H54 (cell line): ENCODE results near the gene SNRNP200.

Experiments used
- DNase-seq: peaks from one replicate; pipeline ENCODE4 v3.0.0; 2011; ENCODE audit warnings: low spot score, mixed read lengths; ENCODE audit not compliant: insufficient read length
- FAIRE-seq: peaks from 3 replicates; lab custom pipeline; 2011; peaks lifted over from hg19 to GRCh38; lab: Jason Lieb, UNC
- POLR2A ChIP-seq: IDR thresholded peaks from 2 replicates; pipeline ENCODE4 v1.6.1; 2011; ENCODE audit warnings: low read depth, mild to moderate bottlenecking, low read length

The SNRNP200 gene

DNA sequence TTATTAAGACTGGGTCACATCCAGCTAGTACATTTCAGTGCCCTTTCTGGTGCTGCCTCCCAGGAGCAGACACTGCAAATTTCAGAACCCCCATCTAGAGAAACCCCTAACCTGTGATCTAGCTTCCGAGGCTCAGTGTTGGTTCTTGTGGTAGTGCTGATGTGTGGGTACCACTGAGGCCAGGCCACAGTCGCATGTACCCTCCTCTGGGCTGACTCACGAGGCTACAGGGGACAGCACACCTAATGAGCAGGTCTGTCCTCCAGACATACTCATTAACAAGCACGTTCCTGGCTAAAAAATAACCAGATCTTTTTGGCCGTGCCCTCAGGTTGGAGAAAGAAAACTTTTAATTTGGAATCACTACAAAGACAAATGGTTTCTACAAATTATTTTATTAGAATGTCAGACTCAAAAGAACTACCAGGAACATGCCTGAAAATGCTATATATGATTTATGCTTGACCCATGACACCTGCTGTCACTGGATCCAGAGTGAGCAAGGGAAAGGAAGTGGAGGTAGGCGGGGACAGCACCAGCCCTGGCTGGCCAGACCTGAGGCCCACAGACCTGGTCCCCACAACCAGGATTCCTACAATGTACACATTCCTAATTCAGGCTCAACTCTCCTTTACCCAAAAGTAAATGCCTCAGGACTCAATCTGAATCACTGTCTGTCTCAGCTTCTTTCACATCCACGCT is 30.8 kb downstream of the SNRNP200 start:
- TF ChIP-seq POLR2A, result no peak
- FAIRE-seq, result no peak
- DNase-seq, result no peak

GRCh38 chr2:96273763-96274162 is 31.6 kb downstream of the SNRNP200 start:
- no peak for TF ChIP-seq POLR2A
- DNase-seq (no peak), FAIRE-seq (no peak)

GRCh38 chr2:96271995-96272394 is 33.4 kb downstream of the SNRNP200 start:
- no peak for TF ChIP-seq POLR2A
- FAIRE-seq (no peak), DNase-seq (no peak)

GRCh38 chr2:96267159-96267971 is 38.0 kb downstream of the SNRNP200 start:
- TF ChIP-seq POLR2A, result no peak
- FAIRE-seq, result no peak
- peak; percentile 34 for DNase-seq

DNA sequence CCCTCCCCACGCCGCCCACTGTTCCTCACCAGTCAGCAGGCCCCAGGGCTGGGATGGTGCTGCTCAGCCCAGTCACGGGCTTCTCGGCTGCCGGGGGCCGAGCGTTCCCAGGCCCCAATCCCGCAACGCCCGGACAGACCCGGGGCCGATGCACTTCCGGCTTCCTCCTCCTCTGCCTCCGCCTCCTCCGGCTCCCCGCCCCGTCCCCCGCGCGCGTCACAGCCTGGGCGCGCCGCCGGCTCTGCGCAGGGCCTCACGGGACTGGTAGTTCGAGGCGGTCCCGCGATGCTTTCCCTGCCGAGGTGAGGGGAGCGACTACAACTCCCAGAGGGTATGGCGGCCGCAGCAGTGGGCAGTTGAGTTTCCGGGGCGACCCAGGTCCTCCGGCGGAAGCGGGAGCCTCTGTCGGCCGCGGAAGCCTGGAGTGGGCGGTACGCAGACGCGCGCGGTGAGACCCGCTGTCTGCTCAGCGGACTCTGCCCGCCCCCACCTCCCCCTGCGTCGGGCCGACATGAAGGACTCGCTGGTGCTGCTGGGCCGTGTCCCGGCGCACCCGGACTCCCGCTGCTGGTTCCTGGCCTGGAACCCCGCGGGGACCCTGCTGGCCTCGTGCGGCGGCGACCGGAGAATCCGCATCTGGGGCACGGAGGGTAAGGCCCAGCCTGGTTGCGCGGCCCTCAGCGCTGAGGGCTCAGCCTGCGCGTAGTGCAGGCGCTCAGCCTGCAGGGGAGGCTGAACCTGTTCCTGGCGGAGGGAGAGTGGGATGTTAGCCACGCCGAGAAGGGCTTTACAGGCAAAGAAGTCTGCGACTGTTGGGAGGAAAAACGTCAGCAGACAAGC is 39.3 kb downstream of the SNRNP200 start, which contains the start of the genes CIAO1 and TMEM127:
Gene CIAO1, plus strand, starts transcription at position 386 of the 840 bp plus-strand sequence. Its CDS starts 126 bp downstream, at position 512.
Gene TMEM127, minus strand, starts transcription at position 158 of the 840 bp plus-strand sequence. CDS start 616 bp downstream, outside the sequence.
- peak; percentile 96 for DNase-seq
- FAIRE-seq, result no peak
- peak; percentile 72 for TF ChIP-seq POLR2A

DNA sequence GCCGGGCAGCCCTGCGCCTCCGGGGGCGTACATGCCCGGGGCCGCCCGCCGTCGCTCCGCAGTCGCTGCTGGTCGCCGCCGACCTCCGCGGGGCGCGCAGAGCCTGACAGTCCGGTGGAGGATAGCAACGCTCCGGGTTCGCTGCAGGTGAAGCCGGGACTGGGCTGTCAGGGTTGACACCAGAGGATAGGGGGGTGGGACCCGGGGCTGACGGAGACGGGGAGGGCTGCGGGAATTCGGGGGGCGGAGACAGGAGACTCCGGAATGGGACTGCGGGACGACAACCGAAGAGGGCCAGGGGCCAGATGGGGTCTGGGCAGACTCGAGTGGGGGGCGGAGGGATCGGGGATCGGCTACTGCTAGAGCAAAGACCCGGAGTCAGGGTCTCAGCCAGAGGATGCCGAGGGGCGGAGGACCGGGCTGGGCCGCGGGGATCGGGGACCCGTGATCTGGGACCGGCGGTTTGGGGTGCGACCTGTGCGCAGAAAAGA is 40.0 kb downstream of the SNRNP200 start:
- DNase-seq, result peak; percentile 41
- TF ChIP-seq POLR2A, result no peak
- FAIRE-seq, result no peak

DNA sequence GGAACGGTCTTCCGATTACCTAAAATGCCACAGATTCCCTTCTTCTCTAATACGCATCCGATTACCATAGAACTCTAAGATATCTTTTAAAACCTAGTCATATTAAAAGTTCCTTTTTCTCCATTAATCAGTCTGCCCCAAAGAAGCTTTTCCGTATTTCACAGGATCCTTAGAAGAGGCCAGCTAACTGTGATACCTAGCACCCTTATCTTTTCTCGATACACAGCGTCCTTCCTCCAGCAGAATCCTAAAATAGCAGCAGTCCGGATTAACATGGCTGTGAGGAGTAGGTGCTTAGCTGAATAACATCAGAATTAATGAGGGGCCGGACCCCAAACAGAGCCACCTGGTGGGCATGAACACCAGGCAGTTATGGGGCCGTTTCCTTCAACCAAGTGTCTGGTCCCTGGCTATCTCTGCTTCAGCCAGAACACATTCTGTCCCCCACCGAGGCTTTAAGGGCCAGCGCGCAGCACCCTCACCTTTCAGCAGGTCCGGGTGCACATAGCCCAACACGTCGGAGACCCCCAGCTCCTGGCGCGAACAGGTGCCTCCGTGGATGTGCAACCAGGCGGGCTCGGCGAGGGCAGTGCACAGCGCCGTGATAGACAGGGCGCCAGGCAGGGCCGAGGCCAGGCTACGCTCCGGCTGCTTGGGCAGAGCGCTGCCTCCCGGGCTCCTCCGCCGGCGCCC is 40.5 kb downstream of the SNRNP200 start:
- no peak for DNase-seq
- no peak for FAIRE-seq
- no peak for TF ChIP-seq POLR2A

DNA sequence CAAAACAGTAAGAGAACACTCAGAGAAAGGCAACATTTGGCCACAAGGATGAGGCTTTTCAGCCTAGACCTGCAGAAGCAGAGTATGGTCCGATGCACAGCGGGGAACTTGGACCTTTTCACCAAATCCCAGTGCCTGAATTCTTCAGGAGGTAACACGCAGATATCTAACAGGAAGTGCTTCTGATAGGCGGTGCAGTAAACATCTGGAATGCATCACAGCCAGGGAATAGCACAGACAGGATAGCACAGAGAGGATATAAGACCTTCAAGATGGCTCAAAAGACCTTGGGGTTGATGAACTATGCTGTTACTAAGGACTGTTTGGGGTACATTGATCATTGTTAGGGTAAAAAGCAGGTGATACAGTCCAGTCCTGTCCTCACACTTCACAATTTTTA is 41.3 kb downstream of the SNRNP200 start:
- FAIRE-seq (no peak), DNase-seq (no peak)
- TF ChIP-seq POLR2A, result no peak

- TF ChIP-seq POLR2A, result no peak
- DNase-seq (no peak), FAIRE-seq (no peak)
Measured at GRCh38 chr2:96262306-96262705, 43.0 kb downstream of the SNRNP200 start.

GRCh38 chr2:96261328-96262003 is 43.9 kb downstream of the SNRNP200 start:
- TF ChIP-seq POLR2A, result no peak
- DNase-seq (no peak), FAIRE-seq (no peak)

- FAIRE-seq, result peak; percentile 91
- no peak for TF ChIP-seq POLR2A
- DNase-seq, result peak; percentile 95
Measured at GRCh38 chr2:96260387-96261260, 44.7 kb downstream of the SNRNP200 start.
